Epidermal melanocyte (primary cell): Measurements from ENCODE around the gene TKTL1.
"Not testable (repeated sequence)": the region's sequence is repeated elsewhere in the genome, so short reads cannot be mapped to it uniquely, and the experiment has no call there.

Experiments
- DNase-seq: peaks from one replicate; pipeline ENCODE4 v3.0.0; 2011; ENCODE audit warnings: low spot score; ENCODE audit not compliant: insufficient read length

The TKTL1 gene

GRCh38 chrX:154295664-154296310 is at the start of gene TKTL1:
TKTL1 (plus strand) TSS chrX:154295795; CDS start chrX:154295860, 65 bp downstream.
- DNase-seq, result no peak

- not testable (repeated sequence) for DNase-seq
Measured at GRCh38 chrX:154247377-154248045, 48.1 kb upstream of the TKTL1 start.

GRCh38 chrX:154248076-154248475 is 47.5 kb upstream of the TKTL1 start:
- DNase-seq, result not testable (repeated sequence)

GRCh38 chrX:154257282-154257681 is 38.3 kb upstream of the TKTL1 start, which contains the start of gene OPN1MW3:
OPN1MW3 (plus strand) TSS chrX:154257582; CDS start chrX:154257620, 38 bp downstream.
- DNase-seq, result not testable (repeated sequence)

DNA sequence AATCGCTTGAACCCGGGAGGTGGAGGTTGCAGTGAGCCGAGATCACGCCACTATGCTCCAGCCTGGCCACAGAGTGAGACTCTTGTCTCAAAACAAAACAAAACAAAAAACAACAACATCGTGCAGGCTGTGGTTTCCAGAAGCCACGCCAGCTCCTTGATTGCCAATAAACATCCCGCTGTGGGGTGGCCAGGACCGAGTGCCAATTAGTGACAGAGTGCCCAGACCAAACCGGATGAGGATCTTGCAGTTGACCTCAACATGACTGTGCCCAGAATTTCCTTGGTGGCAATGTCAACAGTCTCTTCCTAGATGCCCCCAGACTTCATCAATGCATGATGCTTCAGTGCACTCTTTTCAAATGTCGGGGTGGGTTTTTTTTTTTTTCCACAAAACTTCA is 36.9 kb upstream of the TKTL1 start:
- DNase-seq, result not testable (repeated sequence)

DNA sequence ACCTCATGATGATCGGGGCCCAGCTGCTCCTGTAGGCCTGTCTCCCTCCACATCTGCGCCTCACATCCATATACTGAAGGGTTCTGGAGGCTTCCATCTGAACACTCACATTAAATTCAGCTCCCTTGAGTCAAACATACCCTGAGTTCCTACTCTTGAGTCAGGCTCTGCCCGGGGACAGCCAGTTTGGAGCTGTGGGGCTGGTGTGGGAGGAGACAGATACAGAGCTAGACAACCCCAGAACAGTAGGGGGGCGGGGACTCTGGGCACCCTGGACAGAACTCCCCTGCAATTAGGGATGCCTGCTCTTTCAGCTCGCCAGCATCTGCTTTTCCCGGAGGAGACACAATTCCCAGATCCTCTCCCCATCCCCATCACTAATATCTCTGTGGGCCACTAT is 32.5 kb upstream of the TKTL1 start:
- not testable (repeated sequence) for DNase-seq

DNA sequence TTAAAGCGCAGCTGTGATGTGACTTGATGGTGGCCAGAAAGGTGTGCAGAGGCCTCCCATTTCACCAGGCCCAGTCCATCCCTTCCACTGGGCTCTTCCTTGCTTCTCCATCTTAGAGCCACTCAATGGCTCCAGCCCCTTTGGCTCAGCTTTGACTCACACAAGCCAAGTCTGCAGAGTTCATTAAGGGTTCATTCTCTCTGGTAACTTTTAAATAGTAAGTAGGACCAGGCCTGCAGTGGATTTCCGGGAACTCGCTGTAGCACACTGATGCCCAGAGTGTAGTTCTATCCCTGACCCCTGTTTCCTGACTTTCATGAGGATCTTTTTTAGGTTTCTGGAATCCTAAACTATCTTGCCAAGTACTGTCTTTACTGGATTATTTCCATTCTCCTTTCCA is 26.4 kb upstream of the TKTL1 start:
- not testable (repeated sequence) for DNase-seq

DNA sequence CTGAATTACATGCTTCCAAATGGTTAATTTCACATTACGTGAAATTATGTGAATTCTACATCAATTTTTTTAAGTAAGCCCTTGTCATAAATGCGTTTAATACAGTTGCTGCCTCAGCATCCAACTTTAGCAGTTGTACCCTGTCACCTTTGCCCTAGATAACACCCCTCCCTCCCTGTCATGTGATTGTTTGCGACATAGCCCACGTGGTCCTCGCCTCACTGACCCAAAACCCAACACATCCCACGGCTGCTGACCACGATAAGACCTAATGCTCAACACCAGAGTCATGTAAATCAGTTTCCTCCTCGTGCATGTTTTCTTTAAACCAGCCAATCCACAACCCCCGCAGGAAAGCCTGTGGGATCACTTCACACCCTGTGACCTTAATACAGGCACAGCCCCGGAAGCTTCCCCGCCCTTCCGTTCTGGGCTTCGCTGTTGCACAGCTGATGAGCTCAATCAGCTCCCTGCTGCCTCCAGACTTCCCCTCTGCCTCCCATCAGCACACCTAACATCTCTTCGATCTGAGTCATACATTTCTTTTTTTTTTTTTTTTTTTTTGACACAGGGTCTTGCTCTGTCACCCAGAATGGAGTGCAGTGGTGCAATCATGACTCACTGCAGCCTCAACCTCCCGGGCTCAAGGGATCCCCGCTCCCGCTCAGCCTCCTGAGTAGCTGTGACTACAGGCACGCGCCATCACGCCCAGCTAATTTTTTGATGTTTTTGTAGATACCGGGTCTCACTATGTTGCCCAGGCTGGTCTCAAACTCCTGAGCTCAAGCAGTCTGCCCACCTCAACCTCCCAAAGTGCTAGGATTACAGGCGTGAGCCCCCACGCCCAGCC is 10.9 kb upstream of the TKTL1 start:
- DNase-seq, result not testable (repeated sequence)

DNA sequence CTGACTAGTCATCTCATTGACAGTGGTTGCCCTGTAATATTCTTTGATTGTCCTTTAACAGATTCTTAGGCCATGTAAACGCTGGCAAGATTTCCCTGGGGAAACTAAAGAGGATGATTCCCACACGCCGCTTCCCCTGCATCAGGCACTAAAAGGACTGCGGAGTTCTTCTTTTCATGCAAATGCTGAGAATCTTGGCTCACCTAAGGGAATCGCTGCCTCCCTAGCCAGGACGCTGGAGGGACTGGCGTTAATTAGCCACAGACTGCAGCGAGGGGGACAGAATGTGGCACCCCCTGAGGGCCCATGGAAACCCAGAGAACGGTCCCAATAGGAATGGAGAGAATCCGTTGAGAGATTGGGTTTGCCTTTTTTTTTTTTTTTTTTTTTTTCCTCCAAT is 9.2 kb upstream of the TKTL1 start:
- DNase-seq, result not testable (repeated sequence)

DNA sequence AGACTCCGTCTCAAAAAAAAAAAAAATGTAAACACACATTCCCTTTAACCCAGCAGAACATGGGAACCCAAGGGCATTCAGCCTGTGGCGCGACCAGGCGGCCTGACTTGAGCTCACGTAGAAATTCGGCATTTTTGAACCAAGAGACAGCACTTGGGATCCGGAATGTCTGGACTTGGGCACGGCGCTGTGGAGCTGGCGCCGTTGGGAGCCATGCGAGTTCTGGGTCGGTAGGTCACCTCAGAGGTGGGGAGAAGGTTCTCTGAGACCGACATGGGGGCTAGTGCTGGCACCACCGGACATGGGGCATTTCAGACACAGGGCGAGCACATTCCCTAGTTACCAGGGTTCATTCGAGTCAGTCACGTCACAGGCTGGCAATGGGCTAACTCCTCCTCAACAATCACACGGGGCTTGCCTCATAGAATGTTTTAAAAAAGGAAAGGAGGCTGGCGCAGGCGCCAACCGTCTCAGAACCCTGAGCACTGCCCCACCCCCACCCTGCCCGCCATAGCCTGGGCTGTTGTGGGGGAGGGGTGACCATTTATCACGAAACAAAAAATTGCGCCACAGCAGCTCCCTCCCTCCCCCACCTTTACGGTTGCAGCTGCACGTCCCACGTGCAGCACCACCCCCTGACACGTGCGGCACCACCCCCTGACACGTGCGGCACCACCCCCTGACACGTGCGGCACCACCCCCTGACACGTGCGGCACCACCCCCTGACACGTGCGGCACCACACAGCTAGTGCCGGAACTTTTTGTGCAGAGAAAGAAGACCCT is 612 bp upstream of the TKTL1 start, which contains the start of gene TEX28:
TEX28 (minus strand) TSS at position 334 of the 784 bp plus-strand sequence. CDS start 3,007 bp downstream, outside the sequence.
- DNase-seq, result no peak

GRCh38 chrX:154296731-154297130 is 1.1 kb downstream of the TKTL1 start:
- DNase-seq, result no peak

- DNase-seq, result no peak
Measured at GRCh38 chrX:154298312-154298711, 2.7 kb downstream of the TKTL1 start.

DNA sequence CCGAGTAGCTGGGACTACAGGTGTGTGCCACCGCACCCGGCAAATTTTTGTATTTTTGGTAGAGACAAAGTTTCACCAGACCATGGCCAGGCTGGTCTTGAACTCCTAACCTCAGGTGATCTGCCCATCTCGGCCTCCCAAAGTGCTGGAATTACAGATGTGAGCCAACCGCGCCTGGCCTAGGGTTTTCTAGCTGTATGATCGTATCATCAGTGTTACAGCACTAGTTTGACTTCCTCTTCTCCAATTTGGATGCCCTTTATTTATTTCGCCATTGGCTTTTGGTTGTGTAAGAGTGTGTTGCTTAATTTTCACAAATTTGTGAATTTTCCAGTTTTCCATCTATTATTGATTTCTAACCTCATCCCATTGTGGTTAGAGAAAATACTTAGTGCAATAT is 5.2 kb downstream of the TKTL1 start:
- DNase-seq, result no peak

DNA sequence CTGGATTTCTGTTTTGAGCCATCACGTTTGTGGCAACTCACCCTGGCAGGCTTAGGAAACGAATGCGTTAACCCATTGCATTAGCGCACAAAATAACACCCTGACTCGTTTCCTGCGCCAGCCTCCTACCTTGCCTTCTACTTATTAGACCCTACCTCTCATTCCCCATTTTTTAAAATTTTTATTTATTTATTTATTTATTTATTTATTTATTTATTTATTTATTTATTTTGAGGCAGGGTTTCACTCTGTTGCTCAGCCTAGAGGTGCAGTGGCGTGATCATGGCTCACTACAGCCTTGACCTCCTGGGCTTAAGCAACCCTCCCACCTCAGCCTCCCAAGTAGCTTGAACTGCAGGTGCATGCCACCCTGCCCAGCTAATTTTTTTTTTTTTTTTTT is 7.4 kb downstream of the TKTL1 start:
- DNase-seq, result not testable (repeated sequence)

DNA sequence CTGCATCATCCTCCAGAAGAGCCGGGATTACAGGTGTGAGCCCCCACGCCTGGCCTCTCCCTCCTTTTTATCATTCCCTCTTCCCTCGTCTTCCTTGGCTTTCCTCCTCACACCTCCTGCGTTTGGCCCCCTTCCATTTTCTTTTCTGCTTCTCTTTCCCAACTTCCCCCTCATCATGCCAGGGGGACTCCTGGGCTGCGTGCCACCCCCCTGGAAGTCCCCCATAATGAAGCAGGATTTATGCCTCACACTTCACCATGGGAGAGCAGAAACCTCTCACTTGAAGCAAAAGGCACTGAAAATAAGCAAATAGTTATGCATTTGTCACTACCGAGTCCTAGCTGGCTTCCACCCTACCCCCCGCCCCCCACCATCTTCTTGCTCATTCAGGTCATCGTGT is 7.9 kb downstream of the TKTL1 start:
- DNase-seq, result no peak

- DNase-seq, result no peak
Measured at GRCh38 chrX:154304846-154305245, 9.3 kb downstream of the TKTL1 start.

GRCh38 chrX:154305541-154306205 is 10.1 kb downstream of the TKTL1 start:
- DNase-seq, result no peak

DNA sequence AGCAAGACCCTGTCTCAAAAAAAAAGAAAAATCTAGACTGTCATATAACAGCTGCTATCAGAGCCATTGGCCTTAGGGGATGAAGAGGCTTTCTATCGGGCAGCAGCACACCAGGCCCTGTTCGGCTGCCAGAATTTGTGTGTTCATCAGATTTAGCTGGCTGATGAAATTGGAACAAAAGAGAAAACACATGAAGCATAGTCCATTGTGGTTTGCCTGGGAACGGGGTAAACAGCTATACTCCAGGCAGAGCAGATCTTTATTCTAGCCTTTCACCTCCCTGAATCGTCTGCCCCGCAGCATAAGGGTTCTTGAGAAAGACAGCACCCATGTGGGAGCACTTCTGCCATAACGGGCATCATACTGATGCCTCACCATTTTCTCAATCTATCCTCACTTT is 11.6 kb downstream of the TKTL1 start:
- DNase-seq, result no peak

GRCh38 chrX:154308108-154308946 is 12.7 kb downstream of the TKTL1 start:
- no peak for DNase-seq
